Activated CD4-positive, alpha-beta T cell treated with anti-CD3 and anti-CD28 coated beads for 1 hour (primary cell): ENCODE measurements around the gene ACAP3.

Experiments
- DNase-seq: peaks from one replicate; pipeline ENCODE4 v3.0.0-alpha.2; 2020

The ACAP3 gene

GRCh38 chr1:1344655-1345361 lies 37.1 kb upstream of the ACAP3 start:
- DNase-seq, result peak; percentile 30

- DNase-seq, result no peak
These were observed 36.2 kb upstream of the ACAP3 start for GRCh38 chr1:1343811-1344421.

- no peak for DNase-seq
These were observed 34.9 kb upstream of the ACAP3 start for GRCh38 chr1:1342584-1343115.

- no peak for DNase-seq
These were observed 34.4 kb upstream of the ACAP3 start for GRCh38 chr1:1342061-1342562.

GRCh38 chr1:1341549-1342021 lies 33.9 kb upstream of the ACAP3 start:
- DNase-seq, result no peak

- DNase-seq, result no peak
These were observed 33.2 kb upstream of the ACAP3 start for GRCh38 chr1:1340791-1341548.

- DNase-seq, result no peak
These were observed 32.5 kb upstream of the ACAP3 start for GRCh38 chr1:1340185-1340584.

GRCh38 chr1:1338278-1338677 lies 30.5 kb upstream of the ACAP3 start:
- DNase-seq, result no peak

GRCh38 chr1:1337793-1338147 lies 30.0 kb upstream of the ACAP3 start:
- no peak for DNase-seq

- DNase-seq, result no peak
These were observed 29.4 kb upstream of the ACAP3 start for GRCh38 chr1:1336931-1337792.

- no peak for DNase-seq
These were observed 28.7 kb upstream of the ACAP3 start for GRCh38 chr1:1336446-1336845.

GRCh38 chr1:1335792-1336248 lies 28.1 kb upstream of the ACAP3 start:
- no peak for DNase-seq

GRCh38 chr1:1335283-1335682 lies 27.6 kb upstream of the ACAP3 start:
- DNase-seq, result no peak

- no peak for DNase-seq
These were observed 27.1 kb upstream of the ACAP3 start for GRCh38 chr1:1334835-1335234.

GRCh38 chr1:1333551-1334241 lies 26.0 kb upstream of the ACAP3 start:
- no peak for DNase-seq

- no peak for DNase-seq
These were observed 25.2 kb upstream of the ACAP3 start for GRCh38 chr1:1332774-1333480.

- no peak for DNase-seq
These were observed 24.5 kb upstream of the ACAP3 start for GRCh38 chr1:1332031-1332755.

- no peak for DNase-seq
These were observed 23.6 kb upstream of the ACAP3 start, which contains the start of gene TAS1R3 for GRCh38 chr1:1331068-1331965. TAS1R3 (plus strand) TSS chr1:1331280; CDS start chr1:1331346, 66 bp downstream.
